A549 (cell line): ENCODE measurements around the gene PRKAR1A. TPM values are rescaled to one million over a fixed set of nuclear protein-coding genes. Genes with fewer than 3 reads are reported as not detected.

ENCODE experiments used
- ATAC-seq, 2 experiments: fragments of 200-7000 bp in 1 of 2; fragments of >200 bp in 1 of 2; cut with Nextera tagmentation in 1 of 2; cut with Tn5 transposase in 1 of 2; 3 replicates each; pipeline versions ENCODE4 v1.8.0 to v1.9.1; 2018 to 2020; ENCODE audit warnings: mild to moderate bottlenecking in 1 of 2, moderate library complexity in 1 of 2
- CTCF ChIA-PET: fragments of 300-600 bp; sonication (Branson Sonifier 250); formaldehyde crosslinking; extraction: SDS; loops from one replicate; lab custom pipeline; 2021; ENCODE audit warnings: antibody characterized with exemption, inconsistent platforms; lab: Yijun Ruan, JAX
- POLR2A ChIA-PET: fragments of 350-600 bp; formaldehyde crosslinking; extraction: SDS; loops from one replicate; lab custom pipeline; 2021; ENCODE audit warnings: antibody characterized with exemption, inconsistent platforms; lab: Yijun Ruan, JAX
- DNase-seq, 2 experiments: peaks; one replicate each; pipeline versions ENCODE4 v3.0.0 to v3.0.0-alpha.2; 2011 to 2016; ENCODE audit warnings: low read depth in 1 of 2, low spot score in 1 of 2
- FAIRE-seq: peaks from 2 replicates; lab custom pipeline; 2011; peaks lifted over from hg19 to GRCh38; lab: Jason Lieb, UNC
- H3K27ac ChIP-seq, 2 experiments: fragments of >200 bp; sonication (Bioruptor Twin); formaldehyde crosslinking; 3 replicates each; pipeline ENCODE4 v1.5.1; 2016 to 2017
- H3K4me1 ChIP-seq: fragments of >200 bp; sonication (Bioruptor Twin); formaldehyde crosslinking; 3 replicates; pipeline ENCODE4 v1.6.1; 2016
- H3K4me2 ChIP-seq: fragments of >200 bp; sonication (Bioruptor Twin); formaldehyde crosslinking; 3 replicates; pipeline ENCODE4 v1.6.1; 2016
- H3K4me3 ChIP-seq: fragments of >200 bp; sonication (Bioruptor Twin); formaldehyde crosslinking; 3 replicates; pipeline ENCODE4 v1.5.1; 2016
- H3K9me3 ChIP-seq: fragments of >200 bp; sonication (Bioruptor Twin); formaldehyde crosslinking; 3 replicates; pipeline ENCODE4 v1.6.1; 2016
- BCL3 ChIP-seq: fragments of >200 bp; sonication (Bioruptor Twin); formaldehyde crosslinking; IDR thresholded peaks from 3 replicates; pipeline ENCODE4 v1.6.1; 2016
- CBX8 ChIP-seq: fragments of 200-600 bp; sonication (generic); IDR thresholded peaks from 2 replicates; pipeline ENCODE4 v1.6.1; 2016
- CEBPB ChIP-seq, 2 experiments: fragments of >200 bp in 1 of 2; sonication (Bioruptor Twin) in 1 of 2; formaldehyde crosslinking in 1 of 2; IDR thresholded peaks; 2 replicates each; pipeline ENCODE4 v1.6.1; 2012 to 2016
- E2F6 ChIP-seq: IDR thresholded peaks from 2 replicates; pipeline ENCODE4 v1.6.1; 2012; ENCODE audit warnings: low read depth, borderline replicate concordance
- ESRRA ChIP-seq: fragments of 150-350 bp; IDR thresholded peaks from 2 replicates; pipeline ENCODE4 v1.6.1; 2014; ENCODE audit warnings: mild to moderate bottlenecking, low read length, borderline replicate concordance
- FOSL2 ChIP-seq, 2 experiments: fragments of 450-650 bp in 1 of 2; fragments of >200 bp in 1 of 2; sonication (Bioruptor Twin) in 1 of 2; formaldehyde crosslinking; IDR thresholded peaks; 2 replicates each; pipeline versions ENCODE4 v1.5.0 to v1.6.1; 2016 to 2020; ENCODE audit warnings: mild to moderate bottlenecking in 1 of 2, moderate library complexity in 1 of 2
- JUN ChIP-seq, 2 experiments: fragments of >200 bp; sonication (Bioruptor Twin); formaldehyde crosslinking; IDR thresholded peaks; 2 replicates in 1 of 2; 3 replicates in 1 of 2; pipeline ENCODE4 v1.6.1; 2016 to 2017
- KDM5A ChIP-seq: fragments of 200-600 bp; sonication (generic); IDR thresholded peaks from 2 replicates; pipeline ENCODE4 v1.6.1; 2016; ENCODE audit warnings: antibody characterized with exemption, mild to moderate bottlenecking
- MAX ChIP-seq: IDR thresholded peaks from 2 replicates; pipeline ENCODE4 v1.6.1; 2012
- MYC ChIP-seq: IDR thresholded peaks from 2 replicates; pipeline ENCODE4 v1.6.1; 2012; ENCODE audit warnings: mild to moderate bottlenecking, inconsistent platforms, low read length, improper control_type of control experiment, borderline replicate concordance
- NFE2L2 ChIP-seq: fragments of 150-350 bp; conservative IDR thresholded peaks from 2 replicates; pipeline ENCODE4 v1.6.1; 2014; ENCODE audit warnings: low read length
- NPAS2 ChIP-seq: fragments of 250-450 bp; sonication (Bioruptor Pico); IDR thresholded peaks from 2 replicates; pipeline ENCODE4 v1.8.0; 2022; ENCODE audit warnings: mild to moderate bottlenecking, moderate library complexity, borderline replicate concordance
- NR3C1 ChIP-seq: fragments of >200 bp; sonication (Bioruptor Twin); formaldehyde crosslinking; IDR thresholded peaks from 3 replicates; pipeline ENCODE4 v1.6.1; 2017
- POLR2A ChIP-seq: IDR thresholded peaks from 2 replicates; pipeline ENCODE4 v1.6.1; 2012; ENCODE audit warnings: mild to moderate bottlenecking, low read length
- POLR2AphosphoS2 ChIP-seq: conservative IDR thresholded peaks from 2 replicates; pipeline ENCODE4 v1.6.1; 2012; ENCODE audit warnings: low read length, improper control_type of control experiment, inconsistent platforms
- RCOR1 ChIP-seq: fragments of 150-350 bp; IDR thresholded peaks from 2 replicates; pipeline ENCODE4 v1.6.1; 2014; ENCODE audit warnings: antibody characterized with exemption, low read length, low read depth
- REST ChIP-seq: fragments of 200-600 bp; sonication (generic); IDR thresholded peaks from 2 replicates; pipeline ENCODE4 v1.6.1; 2016; ENCODE audit warnings: antibody characterized with exemption, mild to moderate bottlenecking, moderate library complexity
- RFX5 ChIP-seq: fragments of 450-650 bp; IDR thresholded peaks from 2 replicates; pipeline ENCODE4 v1.7.1; 2014; ENCODE audit warnings: antibody characterized with exemption, mild to moderate bottlenecking, moderate library complexity
- SREBF2 ChIP-seq: fragments of 450-650 bp; IDR thresholded peaks from 2 replicates; pipeline ENCODE4 v1.6.1; 2014; ENCODE audit warnings: mild to moderate bottlenecking, moderate library complexity
- TP53 ChIP-seq: fragments of 250-450 bp; sonication (Bioruptor Pico); IDR thresholded peaks from 2 replicates; pipeline ENCODE4 v1.5.0; 2021; ENCODE audit warnings: mild to moderate bottlenecking, moderate library complexity
- ZFP36 ChIP-seq: fragments of 450-650 bp; IDR thresholded peaks from 2 replicates; pipeline ENCODE4 v1.6.1; 2014; ENCODE audit warnings: borderline replicate concordance; ENCODE audit not compliant: partially characterized antibody
- WGBS: methylation state at CpG from one replicate; pipeline ENCODE4 v1.1.6; 2017; ENCODE audit errors: missing lambda C conversion rate; 5-methylcytosine and 5-hydroxymethylcytosine counted together
- polyA plus RNA-seq, 4 experiments: library from polyadenylated mRNA; depleted of rRNA in 3 of 4; stranded (reverse); fragments of >200 nt; fragmentation: RNase III in 1 of 4; extraction: RNeasy Plus Mini Kit Qiagen cat#74134 plus additional on column Dnase treatment in 1 of 4; gene quantifications; 2 replicates in 3 of 4; 3 replicates in 1 of 4; pipeline ENCODE4 v1.2.3, GENCODE V29; 2011 to 2017

Gene PRKAR1A
- polyA plus RNA-seq, 2 of the 4 experiments (the other 2 are of a cell fraction) = 239 to 370 TPM

GRCh38 chr17:68463211-68464019 is 48.8 kb upstream of the PRKAR1A start (continued):
- TF ChIP-seq REST = no peak

GRCh38 chr17:68468334-68468733 is 43.9 kb upstream of the PRKAR1A start:
- POLR2A ChIA-PET = no interaction called here
- H3K4me1 ChIP-seq = no peaks in the 10 kb centered on the region
- no peak for DNase-seq
- no peak for TF ChIP-seq MYC
- TF ChIP-seq E2F6 = no peak
- no peak for TF ChIP-seq ZFP36
- TF ChIP-seq KDM5A = no peak
- TF ChIP-seq JUN (IDR thresholded peaks at IDR 0.05) = no peak
- TF ChIP-seq NFE2L2 = no peak
- TF ChIP-seq SREBF2 = no peak
- no peak for TF ChIP-seq ESRRA
- no peak for TF ChIP-seq BCL3
- no peak for TF ChIP-seq RCOR1
- no peak for TF ChIP-seq POLR2A
- no peak for TF ChIP-seq CEBPB (IDR thresholded peaks at IDR 0.05)
- no peak for TF ChIP-seq NPAS2
- TF ChIP-seq POLR2AphosphoS2 = no peak
- no peak for TF ChIP-seq FOSL2 (IDR thresholded peaks at IDR 0.05)
- no peak for TF ChIP-seq FOSL2 (CRISPR knock-in tag; IDR thresholded peaks at IDR 0.05)
- TF ChIP-seq RFX5 = no peak
- TF ChIP-seq TP53 (CRISPR knock-in tag) = no peak
- no peak for TF ChIP-seq MAX
- TF ChIP-seq, all 56 proteins: peak for 0
- no peak for FAIRE-seq
- ATAC-seq = no peak
- no peak overlapping the region for H3K4me2 ChIP-seq
- H3K9me3 ChIP-seq = peaks cover 3% of the 10 kb centered on the region; the same call in 1 of the 3 replicates
- CTCF ChIA-PET = interaction anchor here (0.7 to 7.8 kb wide), 15 partner anchors 10 to 295 kb away, joined by 3 to 55 read pairs (median 4); no protein-coding TSS in a partner anchor
- no peak overlapping the region for H3K27ac ChIP-seq
- 32% methylated on average over 5 of the region's 5 CpGs for WGBS
- H3K4me3 ChIP-seq = no peak overlapping the region

- Histone ChIP-seq H3K9me3 (peaks cover 3% of the 10 kb centered on the region; the same call in 1 of the 3 replicates), H3K4me2 (no peak overlapping the region), H3K27ac (no peak overlapping the region), H3K4me3 (no peak overlapping the region), H3K4me1 (no peaks in the 10 kb centered on the region)
- 74% methylated on average over 1 of the region's 1 CpG for WGBS
- FAIRE-seq (no peak), DNase-seq (no peak), ATAC-seq (no peak)
- ChIA-PET CTCF (interaction anchor here (0.7 to 7.8 kb wide), 14 partner anchors 11 to 296 kb away, joined by 3 to 55 read pairs (median 4); no protein-coding TSS in a partner anchor), POLR2A (no interaction called here)
- no peak for TF ChIP-seq NR3C1
- TF ChIP-seq CBX8 = no peak
- TF ChIP-seq, all 56 proteins: peak for 0
These were observed 43.4 kb upstream of the PRKAR1A start for GRCh38 chr17:68468788-68469187.
